H9 (cell line): ENCODE results near the gene PELO. TPM values are rescaled to one million over a fixed set of nuclear protein-coding genes. Genes with fewer than 3 reads are reported as not detected.

Source experiments
- DNase-seq: peaks from one replicate; pipeline ENCODE4 v3.0.0-alpha.2; 2017
- H2AFZ ChIP-seq: one replicate; pipeline ENCODE4 v1.6.1; 2013; ENCODE audit warnings: mild to moderate bottlenecking, low read length, control low read depth, moderate library complexity
- H2AK5ac ChIP-seq: 2 replicates; pipeline ENCODE4 v1.6.1; 2013; ENCODE audit warnings: low read length, control low read depth, mixed read lengths; ENCODE audit not compliant: insufficient read length
- H2BK120ac ChIP-seq: one replicate; pipeline ENCODE4 v1.6.1; 2013; ENCODE audit warnings: low read depth, mild to moderate bottlenecking, low read length, control low read depth, inconsistent platforms; ENCODE audit not compliant: poor library complexity, severe bottlenecking
- H2BK12ac ChIP-seq: 2 replicates; pipeline ENCODE4 v1.6.1; 2013; ENCODE audit warnings: low read length, control low read depth, mixed read lengths, low read depth; ENCODE audit not compliant: insufficient read length
- H2BK15ac ChIP-seq: 2 replicates; pipeline ENCODE4 v1.6.1; 2013; ENCODE audit warnings: low read depth, low read length, control low read depth
- H2BK20ac ChIP-seq: one replicate; pipeline ENCODE4 v1.6.1; 2013; ENCODE audit warnings: low read depth, mild to moderate bottlenecking, low read length, control low read depth, inconsistent platforms; ENCODE audit not compliant: poor library complexity, severe bottlenecking
- H2BK5ac ChIP-seq: 2 replicates; pipeline ENCODE4 v1.6.1; 2013; ENCODE audit warnings: low read length, control low read depth, mixed read lengths; ENCODE audit not compliant: insufficient read length
- H3K14ac ChIP-seq: 2 replicates; pipeline ENCODE4 v1.6.1; 2013; ENCODE audit warnings: low read length, control low read depth; ENCODE audit not compliant: insufficient read depth
- H3K18ac ChIP-seq: 2 replicates; pipeline ENCODE4 v1.6.1; 2013; ENCODE audit warnings: low read depth, mild to moderate bottlenecking, mixed read lengths, low read length, control low read depth; ENCODE audit not compliant: insufficient read length
- H3K23ac ChIP-seq: 2 replicates; pipeline ENCODE4 v1.6.1; 2013; ENCODE audit warnings: low read length, control low read depth, mixed read lengths, low read depth; ENCODE audit not compliant: insufficient read length
- H3K23me2 ChIP-seq: 2 replicates; pipeline ENCODE4 v1.6.1; 2013; ENCODE audit warnings: low read depth, mild to moderate bottlenecking, mixed read lengths, low read length, control low read depth; ENCODE audit not compliant: insufficient read length, poor library complexity, severe bottlenecking
- H3K27ac ChIP-seq: 2 replicates; pipeline ENCODE4 v1.5.1; 2013; ENCODE audit warnings: low read length, control low read depth, mixed read lengths, low read depth; ENCODE audit not compliant: insufficient read length
- H3K27me3 ChIP-seq: 2 replicates; pipeline ENCODE4 v1.6.1; 2013; ENCODE audit warnings: low read length, control low read depth, inconsistent platforms; ENCODE audit not compliant: insufficient read depth
- H3K4ac ChIP-seq: 2 replicates; pipeline ENCODE4 v1.6.1; 2013; ENCODE audit warnings: low read depth, mild to moderate bottlenecking, control low read depth, inconsistent platforms, low read length, moderate library complexity
- H3K4me1 ChIP-seq: 2 replicates; pipeline ENCODE4 v1.6.1; 2013; ENCODE audit warnings: low read length, control low read depth, inconsistent platforms; ENCODE audit not compliant: insufficient read depth
- H3K4me2 ChIP-seq: 2 replicates; pipeline ENCODE4 v1.6.1; 2013; ENCODE audit warnings: low read length, control low read depth, mixed read lengths; ENCODE audit not compliant: insufficient read length, insufficient read depth
- H3K56ac ChIP-seq: 2 replicates; pipeline ENCODE4 v1.6.1; 2013; ENCODE audit warnings: low read depth, mild to moderate bottlenecking, mixed read lengths, low read length, control low read depth; ENCODE audit not compliant: insufficient read length
- H3K79me1 ChIP-seq: 2 replicates; pipeline ENCODE4 v1.6.1; 2013; ENCODE audit warnings: low read depth, mild to moderate bottlenecking, moderate library complexity, low read length, control low read depth, inconsistent platforms; ENCODE audit not compliant: insufficient read depth, poor library complexity, severe bottlenecking
- H3K79me2 ChIP-seq: 2 replicates; pipeline ENCODE4 v1.6.1; 2013; ENCODE audit warnings: low read length, control low read depth, inconsistent platforms; ENCODE audit not compliant: insufficient read depth
- H3K9ac ChIP-seq: 2 replicates; pipeline ENCODE4 v1.6.1; 2013; ENCODE audit warnings: low read length, control low read depth, mixed read lengths; ENCODE audit not compliant: insufficient read length; ENCODE audit errors: extremely low read depth
- H3K9me3 ChIP-seq: one replicate; pipeline ENCODE4 v1.6.1; 2013; ENCODE audit warnings: low read depth, low read length, inconsistent platforms; ENCODE audit not compliant: control insufficient read depth
- H3T11ph ChIP-seq: one replicate; pipeline ENCODE4 v1.6.1; 2013; ENCODE audit warnings: mild to moderate bottlenecking, low read length, control low read depth, inconsistent platforms
- H4K20me1 ChIP-seq: one replicate; pipeline ENCODE4 v1.6.1; 2013; ENCODE audit not compliant: control insufficient read depth, insufficient read length, insufficient read depth
- H4K5ac ChIP-seq: 2 replicates; pipeline ENCODE4 v1.6.1; 2013; ENCODE audit warnings: low read depth, mild to moderate bottlenecking, mixed read lengths, low read length, control low read depth; ENCODE audit not compliant: insufficient read length
- H4K8ac ChIP-seq: replicated peaks from 2 replicates; pipeline ENCODE4 v1.6.1; 2013; ENCODE audit warnings: low read length, control low read depth, mixed read lengths, low read depth; ENCODE audit not compliant: insufficient read length
- H4K91ac ChIP-seq: 2 replicates; pipeline ENCODE4 v1.6.1; 2013; ENCODE audit warnings: low read depth, mild to moderate bottlenecking, moderate library complexity, mixed read lengths, low read length, control low read depth; ENCODE audit not compliant: insufficient read length
- H3K27ac Mint-ChIP-seq, 3 experiments: 2 replicates in 2 of 3; 3 replicates in 1 of 3; pipeline ENCODE4 v1.8.0; 2020 to 2021; ENCODE audit warnings: mixed read lengths in 3 of 3, mild to moderate bottlenecking in 1 of 3, moderate library complexity in 1 of 3
- H3K27me3 Mint-ChIP-seq: 2 replicates; pipeline ENCODE4 v1.8.0; 2021; ENCODE audit warnings: low read depth, mild to moderate bottlenecking, moderate library complexity, mixed read lengths
- H3K36me3 Mint-ChIP-seq, 3 experiments: 2 replicates in 2 of 3; 3 replicates in 1 of 3; pipeline ENCODE4 v1.8.0; 2020 to 2021; ENCODE audit warnings: low read depth in 3 of 3, mixed read lengths in 3 of 3; ENCODE audit not compliant: insufficient read depth in 1 of 3
- H3K4me1 Mint-ChIP-seq, 2 experiments: 2 replicates each; pipeline ENCODE4 v1.8.0; 2020; ENCODE audit warnings: mixed read lengths in 2 of 2
- H3K4me3 Mint-ChIP-seq, 2 experiments: 2 replicates in 1 of 2; 3 replicates in 1 of 2; pipeline ENCODE4 v1.8.0; 2020 to 2021; ENCODE audit warnings: mild to moderate bottlenecking in 2 of 2, mixed read lengths in 2 of 2, moderate library complexity in 1 of 2
- H3K9me3 Mint-ChIP-seq, 2 experiments: 2 replicates in 1 of 2; 3 replicates in 1 of 2; pipeline ENCODE4 v1.8.0; 2020; ENCODE audit warnings: mild to moderate bottlenecking in 2 of 2, mixed read lengths in 2 of 2, moderate library complexity in 1 of 2
- CTCF ChIP-seq: fragments of 200-600 bp; sonication (generic); conservative IDR thresholded peaks from 3 replicates; pipeline ENCODE4 v1.8.0; 2021; ENCODE audit warnings: antibody characterized with exemption, mild to moderate bottlenecking
- total RNA-seq: library from RNA; stranded (reverse); gene quantifications from 2 replicates; pipeline ENCODE4 v1.2.1, GENCODE V29; 2021

PELO gene
- total RNA-seq, 1 experiment from 2014 or later, result 20.3 TPM

- Mint-ChIP-seq H3K27me3 (no peaks in the 10 kb centered on the region), H3K9me3 (no peaks in the 10 kb centered on the region; a peak in 1 of 5 replicates), H3K36me3 (peaks cover 0 to 2% (median 0%) of the 10 kb centered on the region in 3 experiments; a peak in 2 of 7 replicates), H3K4me1 (peaks cover 24 to 28% of the 10 kb centered on the region in 2 experiments), H3K27ac (no peak overlapping the region), H3K4me3 (no peak overlapping the region)
- Histone ChIP-seq H2AK5ac (no peak overlapping the region), H3K23ac (no peak overlapping the region), H3K27ac (no peak overlapping the region), H3K27me3 (no peaks in the 10 kb centered on the region), H2BK12ac (no peak overlapping the region), H2BK120ac (no peak overlapping the region), H3K56ac (no peak overlapping the region), H2BK15ac (no peak overlapping the region), H2AFZ (no peak overlapping the region), H3K79me2 (no peaks in the 10 kb centered on the region; the same call in 1 of the 2 replicates), H3K14ac (no peak overlapping the region), H3K9ac (no peak overlapping the region), H3K4me1 (peaks cover 6% of the 10 kb centered on the region; the same call in 1 of the 2 replicates), H3K79me1 (no peaks in the 10 kb centered on the region), H3K18ac (no peak overlapping the region), H2BK20ac (no peak overlapping the region), H4K8ac (no peak overlapping the region), H3K4me2 (no peak overlapping the region), H4K20me1 (no peaks in the 10 kb centered on the region), H4K91ac (no peak overlapping the region), H4K5ac (no peak overlapping the region), H3K4ac (no peak overlapping the region), H3K9me3 (no peaks in the 10 kb centered on the region), H3K23me2 (peaks cover 20% of the 10 kb centered on the region), H2BK5ac (no peak overlapping the region), H3T11ph (no peak overlapping the region)
- DNase-seq, result no peak
- no peak for TF ChIP-seq CTCF
These were observed 8.3 kb downstream of the PELO start for GRCh38 chr5:52796031-52796430.
